ENCODE data around the gene NME7.
"Not testable (repeated sequence)": the region's sequence is repeated elsewhere in the genome, so short reads cannot be mapped to it uniquely, and the experiment has no call there.

NME7 gene

GRCh38 chr1:169207797-169208520 is 159.6 kb downstream of the NME7 start:
- DNase-seq, result no peak

- no peak for DNase-seq
Measured at GRCh38 chr1:169204157-169204556, 163.4 kb downstream of the NME7 start.

- no peak for DNase-seq
Measured at GRCh38 chr1:169202791-169203665, 164.6 kb downstream of the NME7 start.

GRCh38 chr1:169201084-169201619 is 166.4 kb downstream of the NME7 start:
- DNase-seq, result no peak

GRCh38 chr1:169200319-169200718 is 167.3 kb downstream of the NME7 start:
- no peak for DNase-seq

GRCh38 chr1:169196581-169196980 is 171.0 kb downstream of the NME7 start:
- DNase-seq, result no peak

GRCh38 chr1:169196161-169196560 is 171.4 kb downstream of the NME7 start:
- DNase-seq, result no peak

- DNase-seq, result peak; percentile 20
Measured at GRCh38 chr1:169193191-169193850, 174.3 kb downstream of the NME7 start.

GRCh38 chr1:169186106-169186505 is 181.5 kb downstream of the NME7 start:
- DNase-seq, result no peak

- DNase-seq, result no peak
Measured at GRCh38 chr1:169184812-169185211, 182.8 kb downstream of the NME7 start.

GRCh38 chr1:169180174-169180573 is 187.4 kb downstream of the NME7 start:
- DNase-seq, result no peak

- DNase-seq, result not testable (repeated sequence)
Measured at GRCh38 chr1:169179431-169179830, 188.2 kb downstream of the NME7 start.

GRCh38 chr1:169175461-169175860 is 192.1 kb downstream of the NME7 start:
- DNase-seq, result no peak

- no peak for DNase-seq
Measured at GRCh38 chr1:169163059-169163458, 204.5 kb downstream of the NME7 start.

GRCh38 chr1:169161496-169162194 is 206.0 kb downstream of the NME7 start:
- no peak for DNase-seq

GRCh38 chr1:169160845-169161495 is 206.6 kb downstream of the NME7 start:
- no peak for DNase-seq

GRCh38 chr1:169156580-169156979 is 211.0 kb downstream of the NME7 start:
- no peak for DNase-seq

GRCh38 chr1:169155675-169156074 is 211.9 kb downstream of the NME7 start:
- DNase-seq, result no peak

GRCh38 chr1:169151338-169151837 is 216.2 kb downstream of the NME7 start:
- DNase-seq, result no peak

- no peak for DNase-seq
Measured at GRCh38 chr1:169150641-169151337, 216.8 kb downstream of the NME7 start.

Data from femur (tissue), 1 donor.